Activated CD4-positive, alpha-beta T cell treated with anti-CD3 and anti-CD28 coated beads, Interleukin-2, amount 50 U/mL, for 48 hours (primary cell): ENCODE data around the gene CD6.

ENCODE experiments used
- DNase-seq, 2 experiments: peaks; one replicate each; pipeline ENCODE4 v3.0.0-alpha.2; 2020

The CD6 gene

GRCh38 chr11:60935676-60936442 is 35.6 kb upstream of the CD6 start:
- DNase-seq, result no peak

DNA sequence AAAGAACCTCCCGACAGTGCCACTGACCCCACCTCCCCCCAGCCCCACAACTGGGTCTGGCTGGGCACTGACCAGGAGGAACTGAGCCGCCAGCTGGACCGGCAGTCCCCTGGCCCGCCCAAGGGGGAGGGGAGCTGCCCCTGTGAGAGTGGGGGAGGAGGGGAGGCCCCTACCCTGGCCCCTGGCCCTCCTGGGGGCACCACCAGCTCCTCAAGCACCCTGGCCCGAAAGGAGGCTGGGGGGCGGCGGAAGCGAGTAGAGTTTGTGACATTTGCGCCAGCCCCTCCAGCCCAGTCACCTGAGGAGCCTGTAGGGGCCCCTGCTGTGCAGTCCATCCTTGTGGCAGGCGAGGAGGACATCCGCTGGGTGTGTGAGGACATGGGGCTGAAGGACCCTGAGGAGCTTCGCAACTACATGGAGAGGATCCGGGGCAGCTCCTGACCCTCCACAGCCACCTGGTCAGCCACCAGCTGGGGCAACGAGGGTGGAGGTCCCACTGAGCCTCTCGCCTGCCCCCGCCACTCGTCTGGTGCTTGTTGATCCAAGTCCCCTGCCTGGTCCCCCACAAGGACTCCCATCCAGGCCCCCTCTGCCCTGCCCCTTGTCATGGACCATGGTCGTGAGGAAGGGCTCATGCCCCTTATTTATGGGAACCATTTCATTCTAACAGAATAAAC is 34.9 kb upstream of the CD6 start:
- DNase-seq, result no peak

- DNase-seq, result no peak
Observed at GRCh38 chr11:60937144-60937527, 34.3 kb upstream of the CD6 start.

- no peak for DNase-seq
Observed at GRCh38 chr11:60937811-60938210, 33.7 kb upstream of the CD6 start.

- no peak for DNase-seq
Observed at GRCh38 chr11:60938500-60938899, 33.0 kb upstream of the CD6 start.

GRCh38 chr11:60939301-60939700 is 32.2 kb upstream of the CD6 start:
- DNase-seq, result no peak

- DNase-seq, result no peak
Observed at GRCh38 chr11:60939855-60940254, 31.6 kb upstream of the CD6 start.

DNA sequence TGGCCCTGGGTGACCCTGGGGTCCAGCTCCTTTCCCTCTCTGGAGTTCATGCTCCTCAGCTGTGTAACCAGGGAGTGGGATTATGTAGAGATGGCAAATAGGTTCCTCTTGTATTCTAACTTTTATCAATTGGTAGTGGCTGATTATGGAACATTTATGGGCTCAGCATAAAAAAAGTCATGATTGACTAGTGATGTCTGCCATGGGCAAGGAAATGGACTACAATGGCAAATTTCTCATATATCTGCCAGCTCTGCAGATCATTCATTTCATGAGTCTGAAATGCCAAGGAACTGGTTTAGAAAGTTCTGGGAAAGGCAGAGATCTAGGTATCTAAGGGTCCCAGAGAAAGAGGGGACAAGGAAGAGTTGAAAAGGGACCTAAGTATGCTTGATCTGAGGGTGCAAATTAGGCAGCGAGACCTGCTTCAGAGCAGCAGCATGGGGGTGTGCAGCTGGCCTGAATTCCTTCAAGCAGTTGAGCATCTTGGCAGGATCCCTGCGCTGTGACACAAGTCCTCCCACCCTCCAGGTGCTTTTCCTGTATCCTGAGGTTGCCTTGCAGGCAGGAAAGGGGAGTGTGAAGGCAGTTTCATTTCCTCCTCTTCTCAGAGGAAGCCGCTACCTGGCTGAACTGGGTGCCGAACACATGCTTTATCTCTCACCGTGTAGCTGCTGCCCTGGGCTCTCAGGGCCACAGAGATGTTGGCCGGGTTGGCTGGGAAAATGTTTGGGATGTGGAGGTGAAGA is 29.9 kb upstream of the CD6 start:
- DNase-seq, result no peak

- DNase-seq, result no peak
Observed at GRCh38 chr11:60942219-60942618, 29.3 kb upstream of the CD6 start.

DNA sequence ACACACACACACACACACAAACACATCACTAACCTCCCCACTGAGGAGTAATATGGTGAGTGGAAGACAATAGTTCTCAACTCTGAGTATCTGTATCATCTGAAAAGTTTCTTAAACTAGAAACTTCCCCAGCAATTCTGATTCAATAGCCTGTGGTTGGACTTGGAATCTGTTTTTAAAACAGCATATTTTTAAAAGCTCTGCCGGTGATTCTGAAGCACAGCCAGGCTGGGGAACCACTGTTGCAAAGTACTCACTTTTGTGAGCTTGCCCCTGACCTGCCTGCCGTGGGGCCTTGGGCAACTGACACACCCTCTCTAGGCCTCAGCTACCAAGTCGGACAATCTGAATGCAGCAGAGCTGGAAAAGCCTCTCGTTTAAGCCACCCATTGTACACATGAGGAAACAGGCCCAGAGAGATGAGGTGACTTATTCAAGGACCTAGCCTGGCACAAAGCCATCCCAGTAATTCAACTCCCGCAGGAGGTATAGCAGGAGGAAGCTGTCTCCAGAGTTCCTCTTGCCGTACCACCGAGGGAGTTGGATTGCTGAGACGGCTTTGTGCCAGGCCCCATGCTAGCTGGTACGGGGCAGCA is 28.4 kb upstream of the CD6 start:
- no peak for DNase-seq

GRCh38 chr11:60944490-60945294 is 26.8 kb upstream of the CD6 start:
- no peak for DNase-seq

- no peak for DNase-seq
Observed at GRCh38 chr11:60945295-60945667, 26.2 kb upstream of the CD6 start.

DNA sequence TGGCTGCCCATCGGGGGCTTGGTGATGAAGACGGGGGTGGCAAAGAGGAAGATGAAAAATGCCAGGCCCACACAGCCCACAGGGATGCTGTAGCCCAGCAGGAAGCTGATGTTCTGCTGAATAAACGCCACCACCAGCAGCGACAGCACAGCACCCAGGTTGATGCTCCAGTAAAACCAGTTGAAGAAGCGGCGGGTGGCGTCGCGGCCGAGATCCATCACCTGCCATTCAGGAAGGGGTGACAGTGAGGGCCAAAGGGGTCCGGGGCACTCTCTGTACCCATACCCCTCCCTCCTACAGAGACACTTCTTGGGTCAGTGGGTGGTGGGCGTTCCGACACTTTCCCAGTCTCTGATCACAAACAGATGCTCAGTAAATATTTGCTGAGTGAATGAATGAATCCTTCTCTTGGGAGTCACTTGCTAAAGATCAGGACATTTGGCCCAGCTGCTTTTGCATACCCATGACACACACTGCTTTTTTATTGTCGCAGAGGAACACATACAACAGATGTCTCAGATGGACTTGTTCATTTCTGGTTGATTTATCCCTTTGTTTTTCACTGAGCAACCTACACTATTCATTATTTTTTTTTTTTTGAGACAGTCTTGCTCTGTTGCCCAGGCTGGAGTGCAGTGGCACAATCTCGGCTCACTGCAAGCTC is 24.7 kb upstream of the CD6 start:
- no peak for DNase-seq

DNA sequence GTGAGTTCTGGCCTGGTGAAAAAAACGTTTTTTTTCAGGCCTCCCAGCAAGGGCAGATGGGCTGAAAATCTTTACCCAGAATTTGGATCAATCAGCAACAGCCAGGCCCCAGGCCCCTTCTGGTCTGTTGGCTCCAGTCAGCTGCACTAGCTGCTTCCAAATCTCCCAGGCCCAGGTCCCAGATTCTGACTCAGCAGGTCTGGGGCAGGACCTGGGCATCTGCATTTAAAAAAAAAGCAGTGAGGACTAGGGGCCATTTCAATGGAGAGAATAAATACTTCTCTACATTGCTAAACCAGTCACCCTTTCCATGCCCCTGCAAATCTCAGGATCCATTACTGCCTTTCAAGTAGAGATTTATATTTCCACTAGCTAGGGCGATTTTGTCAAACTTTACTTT is 23.8 kb upstream of the CD6 start:
- no peak for DNase-seq

DNA sequence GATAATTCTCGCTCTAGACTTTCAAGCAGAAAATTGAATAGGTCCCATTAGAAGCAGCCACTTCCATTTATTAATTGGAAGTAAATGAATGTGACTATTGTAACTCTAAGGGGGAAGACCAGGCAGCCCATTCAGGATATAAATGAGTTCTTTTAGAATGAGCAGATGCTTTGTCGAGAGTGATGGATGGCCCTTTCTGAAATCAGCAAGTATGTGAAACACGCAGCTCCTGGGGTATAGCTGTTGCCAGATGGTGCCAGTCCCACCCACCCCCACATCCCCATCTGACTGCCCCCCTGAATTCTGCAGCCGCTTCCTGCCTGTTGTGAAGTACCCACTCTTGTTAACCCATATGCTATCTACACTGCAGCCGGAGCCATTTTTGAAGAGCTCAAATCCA is 23.2 kb upstream of the CD6 start:
- no peak for DNase-seq

GRCh38 chr11:60950024-60950423 is 21.5 kb upstream of the CD6 start:
- no peak for DNase-seq

DNA sequence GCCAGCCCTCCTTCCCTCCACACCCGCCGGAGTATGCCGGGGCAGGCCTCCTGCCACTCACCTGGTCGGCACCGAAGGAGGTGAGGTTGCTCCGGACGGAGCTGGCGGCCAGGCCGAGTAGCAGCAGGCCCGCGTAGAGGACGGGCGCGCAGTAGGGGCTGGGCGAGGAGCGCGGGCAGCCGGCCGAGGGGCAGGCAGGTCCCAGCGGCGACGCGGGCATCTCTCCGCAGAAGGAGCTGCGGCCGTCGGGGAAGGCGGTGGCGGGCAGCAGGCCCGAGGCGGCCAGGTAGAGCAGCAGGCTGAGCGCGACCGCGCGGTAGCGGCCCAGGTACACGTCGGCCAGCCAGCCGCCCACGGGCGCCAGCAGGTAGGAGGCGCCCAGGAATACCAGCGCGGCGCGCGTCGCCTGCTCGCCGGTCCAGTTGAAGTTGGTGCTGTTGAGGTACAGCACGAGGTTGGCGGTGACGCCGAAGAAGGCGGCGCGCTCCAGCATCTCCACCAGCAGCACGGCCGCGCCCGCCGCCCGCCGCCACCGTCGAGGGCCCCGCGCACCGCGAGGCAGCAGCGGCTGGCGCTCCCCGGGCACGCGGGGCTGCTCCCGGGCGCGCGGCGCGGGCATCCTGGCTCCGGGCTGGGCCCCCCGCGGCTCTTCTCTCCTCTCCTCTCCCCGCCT is 20.4 kb upstream of the CD6 start:
- DNase-seq, result peak; percentile 27 to 30

- peak in 1 of 2 experiments; percentile 10 for DNase-seq
Observed at GRCh38 chr11:60951606-60951903, 19.9 kb upstream of the CD6 start.

- peak; percentile 17 to 30 for DNase-seq
Observed at GRCh38 chr11:60951904-60952741, 19.4 kb upstream of the CD6 start, which contains the start of gene SLC15A3. Gene SLC15A3, minus strand, starts transcription at chr11:60952176. Its CDS starts 625 bp downstream, at chr11:60951551.

- no peak for DNase-seq
Observed at GRCh38 chr11:60952742-60953170, 18.7 kb upstream of the CD6 start.

GRCh38 chr11:60953781-60954180 is 17.7 kb upstream of the CD6 start:
- no peak for DNase-seq
